Astrocyte (in vitro differentiated cells and primary cell): Measurements from ENCODE around the gene CTDSPL. TPM values are rescaled to one million over a fixed set of nuclear protein-coding genes. Genes with fewer than 3 reads are reported as not detected.
A peak's percentile ranks its signal among the peaks of the same experiment; 100 is the strongest.

Experiments
- DNase-seq: peaks from one replicate; pipeline ENCODE4 v3.0.0-alpha.2; 2010; ENCODE audit warnings: low read depth
- FAIRE-seq: peaks from 2 replicates; lab custom pipeline; 2011; peaks lifted over from hg19 to GRCh38; lab: Jason Lieb, UNC
- H2AFZ ChIP-seq: 2 replicates; pipeline ENCODE4 v1.6.0; 2012; ENCODE audit warnings: low read depth, low read length, inconsistent platforms
- H3K27ac ChIP-seq: 2 replicates; pipeline ENCODE4 v1.5.1; 2011; ENCODE audit warnings: low read depth, low read length, inconsistent platforms
- H3K27me3 ChIP-seq: 2 replicates; pipeline ENCODE4 v1.6.0; 2011; ENCODE audit warnings: low read length, inconsistent platforms; ENCODE audit not compliant: insufficient read depth
- H3K36me3 ChIP-seq: 2 replicates; pipeline ENCODE4 v1.5.1; 2011; ENCODE audit warnings: low read length, inconsistent platforms; ENCODE audit not compliant: insufficient read depth
- H3K4me1 ChIP-seq: 2 replicates; pipeline ENCODE4 v1.5.1; 2011; ENCODE audit warnings: low read length, inconsistent platforms; ENCODE audit not compliant: insufficient read depth
- H3K4me2 ChIP-seq: 2 replicates; pipeline ENCODE4 v1.6.0; 2012; ENCODE audit warnings: low read length, inconsistent platforms
- H3K4me3 ChIP-seq: 2 replicates; pipeline ENCODE4 v1.5.1; 2011; ENCODE audit warnings: low read depth, mild to moderate bottlenecking, low read length, inconsistent platforms; ENCODE audit not compliant: insufficient read depth
- H3K79me2 ChIP-seq: 2 replicates; pipeline ENCODE4 v1.6.0; 2012; ENCODE audit warnings: mild to moderate bottlenecking, low read length, inconsistent platforms; ENCODE audit not compliant: insufficient read depth
- H3K9ac ChIP-seq: 2 replicates; pipeline ENCODE4 v1.6.0; 2012; ENCODE audit warnings: mild to moderate bottlenecking, low read length, inconsistent platforms
- H3K9me3 ChIP-seq: 2 replicates; pipeline ENCODE4 v1.5.1; 2012; ENCODE audit warnings: low read depth, mild to moderate bottlenecking, low read length, inconsistent platforms; ENCODE audit not compliant: insufficient read depth
- H4K20me1 ChIP-seq: 2 replicates; pipeline ENCODE4 v1.6.0; 2012; ENCODE audit warnings: low read length, inconsistent platforms; ENCODE audit not compliant: insufficient read depth
- H3K27ac Mint-ChIP-seq: one replicate; pipeline ENCODE4 v1.8.0; 2021; ENCODE audit warnings: mild to moderate bottlenecking, mixed read lengths; ENCODE audit not compliant: unreplicated experiment
- H3K27me3 Mint-ChIP-seq: one replicate; pipeline ENCODE4 v1.8.0; 2021; ENCODE audit warnings: low read depth, mixed read lengths; ENCODE audit not compliant: unreplicated experiment
- H3K36me3 Mint-ChIP-seq: one replicate; pipeline ENCODE4 v1.8.0; 2021; ENCODE audit warnings: low read depth, mixed read lengths; ENCODE audit not compliant: unreplicated experiment
- H3K4me1 Mint-ChIP-seq: one replicate; pipeline ENCODE4 v1.8.0; 2021; ENCODE audit warnings: low read depth, mixed read lengths; ENCODE audit not compliant: unreplicated experiment
- H3K4me3 Mint-ChIP-seq: one replicate; pipeline ENCODE4 v1.8.0; 2021; ENCODE audit warnings: mild to moderate bottlenecking, moderate library complexity, mixed read lengths; ENCODE audit not compliant: unreplicated experiment
- H3K9me3 Mint-ChIP-seq: one replicate; pipeline ENCODE4 v1.8.0; 2021; ENCODE audit warnings: mild to moderate bottlenecking, mixed read lengths; ENCODE audit not compliant: unreplicated experiment
- EZH2 ChIP-seq: IDR thresholded peaks from 2 replicates; pipeline ENCODE4 v1.6.1; 2012; ENCODE audit warnings: mild to moderate bottlenecking, low read length, inconsistent platforms; ENCODE audit not compliant: insufficient read depth
- total RNA-seq: library from RNA; stranded (reverse); gene quantifications from 2 replicates; pipeline ENCODE4 v1.2.1, GENCODE V29; 2021
- TF ChIP-seq, protein P1 (sequence below): IDR thresholded peaks from 2 replicates; pipeline ENCODE4 v1.5.1; 2011; ENCODE audit warnings: low read depth, mild to moderate bottlenecking, inconsistent platforms, low read length, moderate library complexity; ENCODE audit not compliant: insufficient read depth

CTDSPL gene
- total RNA-seq, 1 donor from 2014 or later = 37.9 TPM

GRCh38 chr3:37847689-37848088, 14.0 kb upstream of the CTDSPL start:
- peaks cover 11% of the 10 kb centered on the region for H3K4me1 Mint-ChIP-seq

DNA sequence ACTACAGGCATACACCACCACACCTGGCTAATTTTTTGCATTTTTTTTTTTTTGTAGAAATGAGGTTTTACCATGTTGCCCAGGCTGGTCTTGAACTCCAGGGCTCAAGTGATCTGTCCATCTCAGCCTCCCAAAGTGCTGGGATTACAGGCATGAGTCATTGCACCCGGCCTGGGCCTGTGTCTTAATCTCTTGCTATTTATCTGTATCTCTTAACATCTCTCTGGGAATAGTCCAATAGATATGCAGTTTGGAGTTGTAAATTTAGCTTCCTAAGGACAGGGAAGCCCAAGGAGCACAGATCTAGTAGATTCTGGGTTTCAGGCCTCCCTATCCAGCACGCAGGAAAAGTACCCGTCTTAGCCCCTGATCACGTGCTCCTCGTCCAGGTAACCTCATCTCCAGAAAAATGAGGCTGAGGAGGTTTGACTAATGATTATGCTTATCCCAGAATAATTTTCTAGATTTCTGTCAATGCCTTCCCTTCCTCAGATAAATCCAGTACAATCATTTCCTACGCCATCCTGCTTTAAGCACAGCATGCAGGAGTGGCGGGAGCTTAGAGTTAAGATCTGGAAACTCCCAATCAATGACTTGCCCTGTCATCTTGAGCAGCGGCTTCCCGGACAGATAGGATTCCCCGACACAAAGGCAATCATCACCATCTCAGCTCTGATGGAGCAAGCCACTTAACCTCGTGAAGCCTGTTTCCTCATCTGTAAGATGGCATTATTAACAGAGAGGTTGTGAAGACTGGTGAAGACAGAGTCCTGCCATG, 12.3 kb upstream of the CTDSPL start:
- no peak overlapping the region for H3K27ac ChIP-seq
- no peak overlapping the region for H3K9ac ChIP-seq
- no peaks in the 10 kb centered on the region for H3K27me3 ChIP-seq
- no peak overlapping the region for H3K4me2 ChIP-seq
- no peaks in the 10 kb centered on the region for H4K20me1 ChIP-seq
- no peaks in the 10 kb centered on the region for H3K4me1 ChIP-seq
- Mint-ChIP-seq H3K27ac (no peak overlapping the region), H3K4me3 (no peak overlapping the region), H3K4me1 (peaks cover 12% of the 10 kb centered on the region), H3K9me3 (peaks cover 2% of the 10 kb centered on the region), H3K27me3 (no peaks in the 10 kb centered on the region), H3K36me3 (peaks cover 12% of the 10 kb centered on the region)
- no peaks in the 10 kb centered on the region for H3K9me3 ChIP-seq
- DNase-seq (no peak), FAIRE-seq (no peak)
- no peaks in the 10 kb centered on the region for H3K79me2 ChIP-seq
- H3K4me3 ChIP-seq = no peak overlapping the region
- TF ChIP-seq, protein P1, sequence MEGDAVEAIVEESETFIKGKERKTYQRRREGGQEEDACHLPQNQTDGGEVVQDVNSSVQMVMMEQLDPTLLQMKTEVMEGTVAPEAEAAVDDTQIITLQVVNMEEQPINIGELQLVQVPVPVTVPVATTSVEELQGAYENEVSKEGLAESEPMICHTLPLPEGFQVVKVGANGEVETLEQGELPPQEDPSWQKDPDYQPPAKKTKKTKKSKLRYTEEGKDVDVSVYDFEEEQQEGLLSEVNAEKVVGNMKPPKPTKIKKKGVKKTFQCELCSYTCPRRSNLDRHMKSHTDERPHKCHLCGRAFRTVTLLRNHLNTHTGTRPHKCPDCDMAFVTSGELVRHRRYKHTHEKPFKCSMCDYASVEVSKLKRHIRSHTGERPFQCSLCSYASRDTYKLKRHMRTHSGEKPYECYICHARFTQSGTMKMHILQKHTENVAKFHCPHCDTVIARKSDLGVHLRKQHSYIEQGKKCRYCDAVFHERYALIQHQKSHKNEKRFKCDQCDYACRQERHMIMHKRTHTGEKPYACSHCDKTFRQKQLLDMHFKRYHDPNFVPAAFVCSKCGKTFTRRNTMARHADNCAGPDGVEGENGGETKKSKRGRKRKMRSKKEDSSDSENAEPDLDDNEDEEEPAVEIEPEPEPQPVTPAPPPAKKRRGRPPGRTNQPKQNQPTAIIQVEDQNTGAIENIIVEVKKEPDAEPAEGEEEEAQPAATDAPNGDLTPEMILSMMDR = no peak
- no peak for TF ChIP-seq EZH2
- H2AFZ ChIP-seq = no peak overlapping the region
- H3K36me3 ChIP-seq = no peaks in the 10 kb centered on the region

More at GRCh38 chr3:37847689-37848088, 14.0 kb upstream of the CTDSPL start:
- Histone ChIP-seq H3K9ac (no peak overlapping the region), H2AFZ (no peak overlapping the region), H4K20me1 (no peaks in the 10 kb centered on the region), H3K4me2 (no peak overlapping the region), H3K27ac (no peak overlapping the region), H3K9me3 (no peaks in the 10 kb centered on the region), H3K4me1 (no peaks in the 10 kb centered on the region), H3K4me3 (no peak overlapping the region), H3K36me3 (no peaks in the 10 kb centered on the region), H3K79me2 (no peaks in the 10 kb centered on the region), H3K27me3 (no peaks in the 10 kb centered on the region)
- Mint-ChIP-seq H3K27me3 (no peaks in the 10 kb centered on the region), H3K9me3 (peaks cover 3% of the 10 kb centered on the region), H3K27ac (no peak overlapping the region), H3K4me3 (no peak overlapping the region), H3K36me3 (peaks cover 14% of the 10 kb centered on the region)
- DNase-seq (no peak), FAIRE-seq (no peak)
- TF ChIP-seq EZH2 = no peak
- TF ChIP-seq, protein P1 = no peak

DNA sequence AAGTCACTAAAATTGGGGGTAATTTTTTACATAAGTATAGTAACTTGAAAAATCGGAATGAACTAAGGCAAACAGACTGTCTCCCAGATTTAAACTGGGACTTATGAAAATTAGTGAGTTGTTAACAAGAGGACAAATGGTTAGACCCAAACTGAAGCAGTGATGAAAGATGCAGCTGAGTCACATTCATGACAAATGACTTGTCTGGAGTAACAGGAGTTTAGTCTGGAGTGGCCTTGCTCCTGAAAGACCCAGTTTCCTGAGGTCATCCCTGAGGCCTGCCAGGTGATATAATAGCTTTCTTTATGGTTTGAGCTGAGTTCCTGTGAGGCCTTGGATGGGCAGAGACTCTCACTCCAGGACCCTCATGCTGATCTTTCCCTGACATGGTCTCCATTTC, 9.6 kb upstream of the CTDSPL start:
- Mint-ChIP-seq H3K36me3 (peaks cover 12% of the 10 kb centered on the region), H3K4me3 (no peak overlapping the region), H3K9me3 (peaks cover 2% of the 10 kb centered on the region), H3K27ac (peak overlapping the region; percentile 26), H3K4me1 (peaks cover 12% of the 10 kb centered on the region), H3K27me3 (peaks cover 5% of the 10 kb centered on the region)
- no peak overlapping the region for H3K27ac ChIP-seq
- no peak overlapping the region for H3K4me2 ChIP-seq
- no peaks in the 10 kb centered on the region for H3K4me1 ChIP-seq
- no peaks in the 10 kb centered on the region for H3K79me2 ChIP-seq
- H3K9ac ChIP-seq = no peak overlapping the region
- no peak overlapping the region for H2AFZ ChIP-seq
- no peaks in the 10 kb centered on the region for H3K9me3 ChIP-seq
- no peak overlapping the region for H3K4me3 ChIP-seq
- H3K36me3 ChIP-seq = no peaks in the 10 kb centered on the region
- H3K27me3 ChIP-seq = no peaks in the 10 kb centered on the region
- FAIRE-seq (no peak), DNase-seq (peak; percentile 68)
- peaks cover 5% of the 10 kb centered on the region for H4K20me1 ChIP-seq
- TF ChIP-seq, protein P1 = no peak
- TF ChIP-seq EZH2 = no peak
